Right lobe of liver (tissue), 6 donors: Measurements from ENCODE around the gene ANKS1B. TPM values are rescaled to one million over a fixed set of nuclear protein-coding genes. Genes with fewer than 3 reads are reported as not detected.
"Not testable (repeated sequence)": the region's sequence is repeated elsewhere in the genome, so short reads cannot be mapped to it uniquely, and the experiment has no call there.

ENCODE experiments used
- ATAC-seq, 4 donors: fragments of 200-7000 bp; cut with Tn5 transposase; one replicate each; pipeline ENCODE4 v1.9.1; 2020; ENCODE audit warnings: mild to moderate bottlenecking in 4 of 4, moderate library complexity in 4 of 4
- DNase-seq, 3 donors: peaks; one replicate each; pipeline ENCODE4 v3.0.0-alpha.2; 2020
- H3K27ac ChIP-seq, 3 donors: fragments of 200-600 bp; one replicate each; pipeline ENCODE4 v1.8.0; 2022
- H3K27me3 ChIP-seq, 2 donors: fragments of 200-600 bp; one replicate each; pipeline ENCODE4 v1.8.0; 2022
- H3K36me3 ChIP-seq, 4 donors: fragments of 200-600 bp; sonication (generic) in 1 of 4; one replicate each; pipeline versions ENCODE4 v1.5.1 to v1.8.0; 2017 to 2022; ENCODE audit warnings: control low read depth in 1 of 4
- H3K4me1 ChIP-seq, 4 donors: fragments of 200-600 bp; sonication (generic) in 1 of 4; one replicate each; pipeline versions ENCODE4 v1.5.1 to v1.8.0; 2017 to 2022; ENCODE audit warnings: control low read depth in 1 of 4
- H3K4me3 ChIP-seq, 3 donors: fragments of 200-600 bp; one replicate each; pipeline ENCODE4 v1.8.0; 2022
- H3K9me3 ChIP-seq, 4 donors: fragments of 200-600 bp; sonication (generic) in 1 of 4; one replicate each; pipeline versions ENCODE4 v1.5.1 to v1.8.0; 2017 to 2022; ENCODE audit warnings: control low read depth in 1 of 4
- POLR2A ChIP-seq: fragments of 450-650 bp; IDR thresholded peaks from one replicate; pipeline ENCODE4 v1.6.1; 2017; ENCODE audit warnings: antibody characterized with exemption, mild to moderate bottlenecking
- WGBS: methylation state at CpG from one replicate; pipeline ENCODE4 v1.1.6; 2018; ENCODE audit warnings: low coverage, low lambda C conversion rate; ENCODE audit not compliant: insufficient coverage; ENCODE audit errors: missing lambda C conversion rate; 5-methylcytosine and 5-hydroxymethylcytosine counted together
- intact Hi-C, 2 donors: fragments of 100-400 bp; cut with DNase I; formaldehyde crosslinking; loops; one replicate each; pipeline versions ENCODE4 v1.11.2 to v1.14.1; 2022
- total RNA-seq, 6 experiments: library from RNA; depleted of rRNA in 2 of 6; stranded (reverse); fragments of >200 nt in 2 of 6; fragmentation: NEBNext Ultra II Directional in 3 of 6; extraction: Animal tissue kit (Norgen Biotek cat#: 25700) in 3 of 6; gene quantifications; one replicate each; pipeline versions ENCODE4 v1.1.0 to v1.2.4, GENCODE V29; 2016 to 2023
- TF ChIP-seq, protein P1 (sequence below), 4 donors: fragments of 200-600 bp in 3 of 4; fragments of 450-650 bp in 1 of 4; IDR thresholded peaks; one replicate each; pipeline versions ENCODE4 v1.5.1 to v1.8.0; 2016 to 2022; ENCODE audit warnings: antibody characterized with exemption in 4 of 4, mild to moderate bottlenecking in 2 of 4
- donor health status: DM: no; HTN: yes; CAD: no.
- donor health status: DM: no; HTN: no; CAD: no.
- donor health status: DM: no; HTN: no; CAD: no.
- donor health status: DM: no; HTN: yes; CAD: no.
- donor health status: DM: no; HTN: yes; CAD: no.

ANKS1B gene
- total RNA-seq, 6 experiments from 2014 or later = 0.17 to 1.9 (median 0.44) TPM; not detected in 1

DNA sequence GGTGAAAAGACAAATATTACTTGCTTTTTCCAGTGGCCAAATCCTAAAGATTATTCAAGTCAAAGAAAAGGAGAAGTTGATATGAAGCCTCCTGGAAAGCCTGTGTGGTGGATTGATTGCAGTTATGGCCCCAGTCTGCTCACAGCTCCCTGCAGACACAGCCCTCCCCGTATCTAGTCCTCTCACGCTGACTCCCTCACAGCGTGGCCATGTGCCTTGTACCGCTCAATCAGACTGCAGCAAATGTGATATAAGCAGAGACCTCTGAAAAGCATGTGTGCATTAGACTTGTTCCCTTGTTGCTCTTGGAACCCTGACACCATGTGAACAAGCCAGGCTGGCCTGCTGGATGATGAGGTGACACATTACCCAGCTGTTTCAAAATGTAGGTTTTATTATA is 735.2 kb downstream of the ANKS1B start:
- H3K27me3 ChIP-seq = no peaks in the 10 kb centered on the region
- intact Hi-C loops = no loop called here
- no peaks in the 10 kb centered on the region for H3K9me3 ChIP-seq
- 80% methylated on average over 2 of the region's 4 CpGs for WGBS
- H3K4me1 ChIP-seq = no peaks in the 10 kb centered on the region
- no peak overlapping the region for H3K27ac ChIP-seq
- DNase-seq = no peak
- H3K36me3 ChIP-seq = no peaks in the 10 kb centered on the region
- TF ChIP-seq, protein P1, sequence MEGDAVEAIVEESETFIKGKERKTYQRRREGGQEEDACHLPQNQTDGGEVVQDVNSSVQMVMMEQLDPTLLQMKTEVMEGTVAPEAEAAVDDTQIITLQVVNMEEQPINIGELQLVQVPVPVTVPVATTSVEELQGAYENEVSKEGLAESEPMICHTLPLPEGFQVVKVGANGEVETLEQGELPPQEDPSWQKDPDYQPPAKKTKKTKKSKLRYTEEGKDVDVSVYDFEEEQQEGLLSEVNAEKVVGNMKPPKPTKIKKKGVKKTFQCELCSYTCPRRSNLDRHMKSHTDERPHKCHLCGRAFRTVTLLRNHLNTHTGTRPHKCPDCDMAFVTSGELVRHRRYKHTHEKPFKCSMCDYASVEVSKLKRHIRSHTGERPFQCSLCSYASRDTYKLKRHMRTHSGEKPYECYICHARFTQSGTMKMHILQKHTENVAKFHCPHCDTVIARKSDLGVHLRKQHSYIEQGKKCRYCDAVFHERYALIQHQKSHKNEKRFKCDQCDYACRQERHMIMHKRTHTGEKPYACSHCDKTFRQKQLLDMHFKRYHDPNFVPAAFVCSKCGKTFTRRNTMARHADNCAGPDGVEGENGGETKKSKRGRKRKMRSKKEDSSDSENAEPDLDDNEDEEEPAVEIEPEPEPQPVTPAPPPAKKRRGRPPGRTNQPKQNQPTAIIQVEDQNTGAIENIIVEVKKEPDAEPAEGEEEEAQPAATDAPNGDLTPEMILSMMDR (IDR thresholded peaks at IDR 0.05) = no peak
- no peak for TF ChIP-seq POLR2A
- no peak overlapping the region for H3K4me3 ChIP-seq
- no peak for ATAC-seq

DNA sequence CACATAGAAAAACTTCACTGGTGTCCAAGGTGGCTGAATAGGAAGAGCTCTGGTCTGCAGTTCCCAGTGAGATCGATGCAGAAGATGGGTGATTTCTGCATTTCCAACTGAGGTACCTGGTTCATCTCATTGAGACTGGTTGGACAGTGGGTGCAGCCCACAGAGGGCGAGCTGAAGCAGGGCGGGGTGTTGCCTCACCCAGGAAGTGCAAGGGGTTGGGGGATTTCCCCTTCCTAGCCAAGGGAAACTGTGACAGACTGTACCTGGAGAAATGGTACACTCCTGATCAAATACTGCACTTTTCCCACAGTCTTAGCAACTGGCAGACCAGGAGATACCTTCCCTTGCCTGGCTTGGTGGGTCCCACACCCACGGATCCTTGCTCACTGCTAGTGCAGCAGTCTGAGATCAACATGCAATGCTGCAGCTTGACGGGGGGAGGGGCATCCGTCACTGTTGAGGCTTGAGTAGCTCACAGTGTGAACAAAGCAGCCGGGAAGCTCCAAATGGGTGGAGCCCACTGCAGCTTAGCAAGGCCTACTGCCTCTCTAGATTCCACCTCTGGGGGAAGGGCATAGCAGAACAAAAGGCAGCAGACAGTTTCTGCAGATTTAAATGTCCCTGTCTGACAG is 746.7 kb downstream of the ANKS1B start:
- H3K9me3 ChIP-seq, H3K36me3 ChIP-seq, H3K27me3 ChIP-seq, intact Hi-C loops, H3K4me3 ChIP-seq, ATAC-seq, H3K27ac ChIP-seq, DNase-seq, H3K4me1 ChIP-seq: not testable (repeated sequence)
- WGBS = 32% methylated on average over 4 of the region's 7 CpGs

DNA sequence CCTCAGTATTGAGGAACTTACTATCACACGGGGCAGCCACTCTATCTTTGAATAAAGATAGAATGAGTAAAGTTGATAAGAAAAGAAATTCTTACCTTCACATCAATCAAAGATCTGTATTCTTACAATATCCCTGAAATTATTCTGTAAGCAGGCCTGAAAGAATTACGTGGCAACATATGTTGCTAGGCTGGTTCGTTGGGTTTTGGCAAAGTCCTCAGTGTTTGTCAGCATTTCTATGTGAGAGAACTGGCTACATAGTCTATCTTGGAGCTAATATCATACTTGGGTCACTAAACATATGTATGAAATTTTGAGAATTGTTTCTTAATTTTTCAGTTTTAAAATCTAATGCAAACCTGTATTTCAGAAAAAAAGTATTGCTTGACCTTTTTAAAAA is 749.4 kb downstream of the ANKS1B start:
- Histone ChIP-seq H3K9me3 (no peaks in the 10 kb centered on the region), H3K36me3 (no peaks in the 10 kb centered on the region), H3K27ac (no peak overlapping the region), H3K4me1 (no peaks in the 10 kb centered on the region), H3K27me3 (no peaks in the 10 kb centered on the region), H3K4me3 (no peak overlapping the region)
- TF ChIP-seq POLR2A = no peak
- TF ChIP-seq, protein P1 (IDR thresholded peaks at IDR 0.05) = no peak
- WGBS = 36% methylated on average over 3 of the region's 3 CpGs
- intact Hi-C loops = no loop called here
- ATAC-seq (no peak), DNase-seq (no peak)

DNA sequence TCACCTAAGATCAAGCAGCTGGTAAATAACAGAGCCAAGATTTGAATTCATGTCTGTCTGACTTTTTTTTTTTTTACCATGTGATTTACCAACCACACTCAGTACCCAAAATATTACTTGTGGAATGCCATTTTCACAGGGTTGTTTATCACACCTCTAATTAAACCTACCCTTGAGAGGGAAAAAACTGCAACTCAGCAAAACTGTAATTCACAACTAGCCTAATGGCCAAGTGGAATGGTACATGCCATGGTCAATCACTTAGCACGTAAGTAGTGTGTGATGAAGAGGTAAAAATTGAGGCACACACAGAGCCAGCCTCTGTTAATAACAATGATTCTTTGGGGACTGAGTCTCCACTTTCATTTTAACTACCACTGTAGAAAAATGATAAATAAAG is 750.0 kb downstream of the ANKS1B start:
- WGBS = 78% methylated on average over 1 of the region's 1 CpG
- TF ChIP-seq, protein P1 (IDR thresholded peaks at IDR 0.05) = no peak
- TF ChIP-seq POLR2A = no peak

DNA sequence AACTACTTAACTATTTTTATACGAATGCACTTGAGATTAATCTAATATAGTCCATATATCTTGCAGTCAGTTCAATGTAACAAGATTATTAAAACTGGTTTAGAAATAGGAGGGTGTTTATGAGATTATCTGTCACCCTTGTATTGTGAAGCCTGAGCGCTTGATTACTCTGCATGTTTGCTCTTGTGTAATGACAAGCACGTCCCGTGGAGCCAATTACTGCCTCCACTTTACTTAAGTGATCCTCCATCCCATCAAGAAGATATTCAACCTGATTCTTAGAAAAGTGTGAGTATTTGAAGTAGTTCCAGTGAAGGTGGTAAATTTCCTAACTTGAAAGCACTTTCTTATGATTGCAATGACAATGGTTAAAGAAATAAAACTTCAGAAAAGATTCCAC is 752.4 kb downstream of the ANKS1B start:
- no peak for DNase-seq
- Histone ChIP-seq H3K4me1 (no peaks in the 10 kb centered on the region), H3K27me3 (no peaks in the 10 kb centered on the region), H3K4me3 (no peak overlapping the region), H3K36me3 (no peaks in the 10 kb centered on the region), H3K9me3 (no peaks in the 10 kb centered on the region), H3K27ac (no peak overlapping the region)
- no peak for ATAC-seq
- WGBS = 43% methylated on average over 4 of the region's 4 CpGs
- intact Hi-C loops = no loop called here
- TF ChIP-seq POLR2A = no peak
- TF ChIP-seq, protein P1 (IDR thresholded peaks at IDR 0.05) = no peak

More for the DNA sequence above, 750.0 kb downstream of the ANKS1B start:
- ATAC-seq (no peak), DNase-seq (no peak)
- Histone ChIP-seq H3K4me3 (no peak overlapping the region), H3K9me3 (no peaks in the 10 kb centered on the region), H3K27me3 (no peaks in the 10 kb centered on the region), H3K36me3 (no peaks in the 10 kb centered on the region), H3K4me1 (no peaks in the 10 kb centered on the region), H3K27ac (no peak overlapping the region)
- intact Hi-C loops = no loop called here
